Measurements from ENCODE around the gene PRSS22.

The PRSS22 gene

DNA sequence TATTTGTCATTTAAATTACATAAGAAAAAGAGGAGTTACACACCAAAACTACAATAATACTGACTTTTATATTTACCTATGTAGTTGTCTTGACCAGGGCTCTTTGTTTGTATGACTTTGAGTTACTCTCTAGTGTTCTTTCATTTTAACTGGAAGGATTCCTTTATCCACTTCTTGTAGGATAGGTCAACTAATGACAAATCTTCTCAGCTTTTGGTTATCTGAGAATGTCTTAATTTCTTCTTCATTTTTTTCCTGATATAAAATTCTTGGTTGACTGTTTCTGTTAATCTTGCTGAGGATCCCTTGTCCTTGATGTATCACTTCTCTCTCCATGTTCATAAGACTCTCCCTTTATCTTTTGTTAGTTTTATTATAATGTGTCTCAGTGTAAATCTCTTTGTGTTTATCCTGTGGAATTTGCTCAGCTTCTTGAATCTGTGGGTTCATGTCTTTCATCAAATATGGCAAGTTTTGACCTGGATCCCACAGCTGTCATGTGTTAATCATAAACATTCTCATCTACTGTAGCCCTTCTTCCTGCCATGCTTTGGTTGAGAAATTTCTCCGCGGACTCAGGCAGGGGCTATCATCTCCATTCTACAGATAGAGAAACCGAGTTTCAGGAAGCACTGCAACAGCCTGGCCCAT is 54.3 kb downstream of the PRSS22 start:
- no peak overlapping the region for H3K4me3 ChIP-seq (ENCODE audit: low read depth, low read length)
- TF ChIP-seq, protein P1, sequence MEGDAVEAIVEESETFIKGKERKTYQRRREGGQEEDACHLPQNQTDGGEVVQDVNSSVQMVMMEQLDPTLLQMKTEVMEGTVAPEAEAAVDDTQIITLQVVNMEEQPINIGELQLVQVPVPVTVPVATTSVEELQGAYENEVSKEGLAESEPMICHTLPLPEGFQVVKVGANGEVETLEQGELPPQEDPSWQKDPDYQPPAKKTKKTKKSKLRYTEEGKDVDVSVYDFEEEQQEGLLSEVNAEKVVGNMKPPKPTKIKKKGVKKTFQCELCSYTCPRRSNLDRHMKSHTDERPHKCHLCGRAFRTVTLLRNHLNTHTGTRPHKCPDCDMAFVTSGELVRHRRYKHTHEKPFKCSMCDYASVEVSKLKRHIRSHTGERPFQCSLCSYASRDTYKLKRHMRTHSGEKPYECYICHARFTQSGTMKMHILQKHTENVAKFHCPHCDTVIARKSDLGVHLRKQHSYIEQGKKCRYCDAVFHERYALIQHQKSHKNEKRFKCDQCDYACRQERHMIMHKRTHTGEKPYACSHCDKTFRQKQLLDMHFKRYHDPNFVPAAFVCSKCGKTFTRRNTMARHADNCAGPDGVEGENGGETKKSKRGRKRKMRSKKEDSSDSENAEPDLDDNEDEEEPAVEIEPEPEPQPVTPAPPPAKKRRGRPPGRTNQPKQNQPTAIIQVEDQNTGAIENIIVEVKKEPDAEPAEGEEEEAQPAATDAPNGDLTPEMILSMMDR (IDR thresholded peaks at IDR 0.05; ENCODE audit: control insufficient read depth, extremely low read depth, insufficient read depth), result no peak
- DNase-seq (ENCODE audit: low read depth), result no peak
